ENCODE data around the gene BMP8A.
A peak's percentile ranks its signal among the peaks of the same experiment; 100 is the strongest.
"Not testable (repeated sequence)": the region's sequence is repeated elsewhere in the genome, so short reads cannot be mapped to it uniquely, and the experiment has no call there.

Gene BMP8A

DNA sequence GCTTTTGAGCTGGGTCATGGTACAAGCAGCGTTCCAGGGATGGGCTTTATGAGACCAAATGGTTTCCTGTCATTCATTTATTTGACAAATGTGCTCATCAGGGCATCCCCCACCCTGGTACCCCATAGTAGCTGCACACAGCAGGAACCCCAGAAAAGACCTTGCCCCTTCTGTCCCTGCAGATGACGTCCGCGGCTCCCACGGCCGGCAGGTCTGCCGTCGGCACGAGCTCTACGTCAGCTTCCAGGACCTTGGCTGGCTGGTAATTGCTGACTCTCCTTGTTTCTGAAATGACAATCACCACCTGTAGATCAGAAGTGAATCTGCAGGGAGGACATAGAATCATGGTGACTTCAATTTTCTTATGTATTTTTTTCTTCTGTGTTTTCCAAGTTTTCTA, 30.8 kb downstream of the BMP8A start:
- H3K27ac ChIP-seq = not testable (repeated sequence)

GRCh38 chr1:39522661-39523567, 31.5 kb downstream of the BMP8A start:
- no peak overlapping the region for H3K27ac ChIP-seq
- TF ChIP-seq ZFX (IDR thresholded peaks at IDR 0.05) = no peak
- TF ChIP-seq, protein P1, sequence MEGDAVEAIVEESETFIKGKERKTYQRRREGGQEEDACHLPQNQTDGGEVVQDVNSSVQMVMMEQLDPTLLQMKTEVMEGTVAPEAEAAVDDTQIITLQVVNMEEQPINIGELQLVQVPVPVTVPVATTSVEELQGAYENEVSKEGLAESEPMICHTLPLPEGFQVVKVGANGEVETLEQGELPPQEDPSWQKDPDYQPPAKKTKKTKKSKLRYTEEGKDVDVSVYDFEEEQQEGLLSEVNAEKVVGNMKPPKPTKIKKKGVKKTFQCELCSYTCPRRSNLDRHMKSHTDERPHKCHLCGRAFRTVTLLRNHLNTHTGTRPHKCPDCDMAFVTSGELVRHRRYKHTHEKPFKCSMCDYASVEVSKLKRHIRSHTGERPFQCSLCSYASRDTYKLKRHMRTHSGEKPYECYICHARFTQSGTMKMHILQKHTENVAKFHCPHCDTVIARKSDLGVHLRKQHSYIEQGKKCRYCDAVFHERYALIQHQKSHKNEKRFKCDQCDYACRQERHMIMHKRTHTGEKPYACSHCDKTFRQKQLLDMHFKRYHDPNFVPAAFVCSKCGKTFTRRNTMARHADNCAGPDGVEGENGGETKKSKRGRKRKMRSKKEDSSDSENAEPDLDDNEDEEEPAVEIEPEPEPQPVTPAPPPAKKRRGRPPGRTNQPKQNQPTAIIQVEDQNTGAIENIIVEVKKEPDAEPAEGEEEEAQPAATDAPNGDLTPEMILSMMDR (conservative IDR thresholded peaks at IDR 0.05) = no peak

DNA sequence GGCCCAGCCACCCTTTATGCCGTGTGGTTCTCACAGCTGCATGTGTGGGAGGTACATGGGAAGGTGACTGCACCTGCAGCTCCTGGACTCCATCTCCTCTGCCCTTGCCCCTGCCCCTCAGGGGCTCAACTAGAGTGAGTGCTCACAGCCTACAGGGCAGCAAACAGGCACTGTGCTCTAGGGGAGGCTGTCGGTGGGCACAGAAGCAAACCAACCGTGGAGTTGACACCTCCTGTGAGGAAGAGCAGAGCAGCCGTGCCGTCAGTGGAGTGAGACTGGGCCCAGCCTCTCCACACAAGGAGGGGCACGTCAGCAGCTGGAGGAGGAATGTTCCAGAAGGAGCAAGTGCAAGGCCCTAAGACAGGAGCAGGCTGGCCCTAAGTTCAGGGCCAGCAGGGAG, 32.7 kb downstream of the BMP8A start:
- TF ChIP-seq, protein P1 (conservative IDR thresholded peaks at IDR 0.05) = no peak
- TF ChIP-seq ZFX (IDR thresholded peaks at IDR 0.05) = no peak
- no peak overlapping the region for H3K27ac ChIP-seq

DNA sequence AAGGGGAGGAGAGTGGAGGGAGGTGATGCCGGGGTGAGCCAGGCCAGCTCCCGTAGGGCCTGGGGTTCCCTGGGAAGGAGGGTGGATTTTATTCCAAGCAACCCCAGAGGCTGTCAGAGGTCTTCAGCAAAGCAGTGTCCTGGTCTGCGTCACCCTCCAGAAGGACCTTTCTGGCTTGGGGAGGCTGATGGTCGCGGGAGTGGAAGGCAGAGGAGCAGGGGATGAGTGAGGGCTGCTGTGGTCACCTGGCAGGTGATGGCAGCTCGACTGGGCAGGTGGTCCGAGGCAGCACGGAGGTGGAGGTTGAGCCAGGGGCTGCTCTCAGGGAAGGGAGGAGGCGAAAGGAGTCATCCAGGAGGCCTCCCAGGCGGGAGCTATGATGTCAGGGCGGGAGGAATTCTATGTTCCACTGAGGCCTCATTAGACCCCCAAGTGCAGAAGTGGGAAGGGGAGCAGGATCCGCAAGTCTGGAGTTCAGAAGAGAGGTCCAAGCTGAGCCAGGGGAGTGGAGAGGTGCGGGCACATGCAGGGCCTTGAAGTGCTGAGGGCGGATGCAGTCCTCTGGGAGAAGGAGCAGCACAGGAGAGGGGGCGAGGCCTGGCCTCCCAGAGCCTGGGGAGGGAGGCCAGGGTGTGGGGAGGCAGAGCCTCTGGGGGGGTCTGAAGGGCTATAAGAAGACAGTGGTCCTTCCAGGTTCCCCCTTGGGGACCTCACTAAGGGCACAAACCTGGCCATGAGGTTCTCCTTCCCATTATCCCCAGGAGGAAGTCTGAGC, 33.3 kb downstream of the BMP8A start:
- H3K27ac ChIP-seq = no peak overlapping the region
- no peak for TF ChIP-seq ZFX (IDR thresholded peaks at IDR 0.05)
- TF ChIP-seq, protein P1 (conservative IDR thresholded peaks at IDR 0.05) = no peak

DNA sequence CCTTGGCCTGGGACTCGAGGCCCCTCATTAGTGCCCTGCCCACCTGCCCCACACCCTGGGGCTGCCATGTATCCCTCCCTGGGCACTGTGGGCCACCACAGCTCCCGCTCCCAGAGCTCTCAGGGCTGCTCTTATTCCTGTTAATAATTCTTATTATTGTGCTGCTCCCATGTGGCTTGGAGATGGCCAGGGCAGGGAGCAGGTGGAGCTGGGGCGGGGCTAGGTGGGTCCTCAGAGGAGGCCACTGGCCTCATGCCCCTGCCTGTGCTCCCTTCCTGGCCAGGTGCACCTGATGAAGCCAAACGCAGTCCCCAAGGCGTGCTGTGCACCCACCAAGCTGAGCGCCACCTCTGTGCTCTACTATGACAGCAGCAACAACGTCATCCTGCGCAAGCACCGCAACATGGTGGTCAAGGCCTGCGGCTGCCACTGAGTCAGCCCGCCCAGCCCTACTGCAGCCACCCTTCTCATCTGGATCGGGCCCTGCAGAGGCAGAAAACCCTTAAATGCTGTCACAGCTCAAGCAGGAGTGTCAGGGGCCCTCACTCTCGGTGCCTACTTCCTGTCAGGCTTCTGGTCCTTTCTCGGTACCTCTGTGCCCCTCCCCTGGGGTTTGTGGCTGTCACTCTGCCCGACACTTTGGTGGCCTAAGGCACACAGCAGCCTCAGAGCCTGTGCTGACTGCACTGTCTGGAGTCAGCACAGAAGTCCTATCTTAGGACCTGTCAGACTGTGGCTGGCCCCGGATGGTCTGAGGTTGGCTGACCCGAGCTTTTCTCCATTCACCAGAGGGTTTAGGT, 34.1 kb downstream of the BMP8A start:
- no peak for TF ChIP-seq ZFX (IDR thresholded peaks at IDR 0.05)
- TF ChIP-seq, protein P1 (conservative IDR thresholded peaks at IDR 0.05) = no peak
- H3K27ac ChIP-seq = no peak overlapping the region; the same call in 1 of the 2 replicates

DNA sequence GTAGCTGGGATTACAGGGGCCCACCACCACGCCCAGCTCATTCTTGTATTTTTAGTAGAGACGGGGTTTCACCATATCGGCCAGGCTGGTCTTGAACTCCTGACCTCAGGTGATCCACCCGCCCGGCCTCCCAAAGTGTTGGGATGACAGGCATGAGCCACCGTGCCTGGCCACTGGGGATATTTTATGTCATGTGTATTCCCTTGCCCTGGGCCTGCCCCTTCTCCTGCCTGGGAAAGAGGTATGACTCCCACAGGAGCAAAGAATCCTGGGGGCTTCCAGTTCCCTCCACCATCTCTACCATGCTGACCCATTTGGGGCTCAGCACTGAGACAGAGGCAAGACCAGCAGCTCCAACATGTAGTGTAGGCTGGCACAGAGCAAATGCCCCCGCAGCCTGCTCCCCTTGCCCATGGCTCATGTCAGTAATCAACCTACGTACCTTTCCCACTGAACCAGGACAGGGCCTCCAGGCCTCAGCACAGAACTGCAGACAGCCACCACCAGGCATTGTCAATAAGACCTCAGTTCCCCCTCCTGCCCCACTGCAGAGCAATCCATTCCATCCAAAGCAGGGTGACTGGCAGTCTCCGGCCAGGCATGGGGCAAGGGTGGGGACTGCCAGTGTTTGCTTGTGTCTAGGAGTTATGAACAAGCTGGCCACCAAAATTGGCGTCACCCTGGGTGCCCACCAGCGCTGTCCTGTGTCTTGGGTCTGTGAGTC, 35.2 kb downstream of the BMP8A start:
- peak overlapping the region; percentile 56 for H3K27ac ChIP-seq
- TF ChIP-seq ZFX (IDR thresholded peaks at IDR 0.05) = no peak
- TF ChIP-seq, protein P1 (conservative IDR thresholded peaks at IDR 0.05) = no peak

- peak overlapping the region; percentile 56 for H3K27ac ChIP-seq
Observed at GRCh38 chr1:39527190-39527579, 35.7 kb downstream of the BMP8A start.
